Brain microvascular endothelial cell (primary cell): ENCODE measurements around the gene CNTNAP2.

Experiments used
- DNase-seq: peaks from one replicate; pipeline ENCODE4 v3.0.0-alpha.2; 2020
- H3K27ac ChIP-seq: fragments of 250-450 bp; sonication (Bioruptor Pico); 2 replicates; pipeline ENCODE4 v1.5.1; 2020; ENCODE audit warnings: mild to moderate bottlenecking, moderate library complexity
- H3K27me3 ChIP-seq: fragments of 250-450 bp; sonication (Bioruptor Pico); replicated peaks from 2 replicates; pipeline ENCODE4 v1.5.1; 2020; ENCODE audit warnings: mild to moderate bottlenecking
- H3K36me3 ChIP-seq: fragments of 250-450 bp; sonication (Bioruptor Pico); replicated peaks from 2 replicates; pipeline ENCODE4 v1.5.1; 2020; ENCODE audit warnings: mild to moderate bottlenecking
- H3K4me3 ChIP-seq: 2 replicates; pipeline ENCODE4 v1.5.1; 2011; ENCODE audit warnings: low read depth, mild to moderate bottlenecking, control low read depth, low read length, moderate library complexity
- in situ Hi-C: cut with HindIII; loops from 2 replicates; pipeline ENCODE4 v1.10.0; 2017; ENCODE audit warnings: low sequenced_read_pairs, low pct_ligation_motif_present
- TF ChIP-seq, protein P1 (sequence below): IDR thresholded peaks from 2 replicates; pipeline ENCODE4 v1.5.1; 2011; ENCODE audit warnings: low read depth, mild to moderate bottlenecking, moderate library complexity, low read length, control low read depth, inconsistent platforms; ENCODE audit errors: missing control alignments

CNTNAP2 gene

DNA sequence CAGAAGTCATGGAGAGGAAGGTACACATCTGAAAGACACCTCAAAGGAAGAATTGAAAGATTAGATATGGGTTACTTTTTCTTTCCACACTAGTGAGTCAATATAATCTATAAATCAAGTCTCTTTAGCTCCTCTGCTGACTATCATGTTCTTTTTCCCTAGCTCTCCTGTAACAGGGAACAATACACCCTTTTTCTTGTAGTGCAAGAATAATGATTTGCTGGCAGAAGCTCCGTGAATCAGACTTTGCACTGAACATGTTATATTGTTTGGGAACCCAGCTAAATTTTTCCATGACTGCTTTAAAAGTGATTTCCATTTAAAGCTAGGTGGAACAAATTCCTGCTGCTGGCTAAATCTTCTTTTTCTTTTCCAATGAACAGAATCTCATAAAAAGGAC is 1717.4 kb downstream of the CNTNAP2 start:
- Histone ChIP-seq H3K27me3 (no peaks in the 10 kb centered on the region), H3K4me3 (no peak overlapping the region), H3K36me3 (no peaks in the 10 kb centered on the region), H3K27ac (no peak overlapping the region)
- TF ChIP-seq, protein P1, sequence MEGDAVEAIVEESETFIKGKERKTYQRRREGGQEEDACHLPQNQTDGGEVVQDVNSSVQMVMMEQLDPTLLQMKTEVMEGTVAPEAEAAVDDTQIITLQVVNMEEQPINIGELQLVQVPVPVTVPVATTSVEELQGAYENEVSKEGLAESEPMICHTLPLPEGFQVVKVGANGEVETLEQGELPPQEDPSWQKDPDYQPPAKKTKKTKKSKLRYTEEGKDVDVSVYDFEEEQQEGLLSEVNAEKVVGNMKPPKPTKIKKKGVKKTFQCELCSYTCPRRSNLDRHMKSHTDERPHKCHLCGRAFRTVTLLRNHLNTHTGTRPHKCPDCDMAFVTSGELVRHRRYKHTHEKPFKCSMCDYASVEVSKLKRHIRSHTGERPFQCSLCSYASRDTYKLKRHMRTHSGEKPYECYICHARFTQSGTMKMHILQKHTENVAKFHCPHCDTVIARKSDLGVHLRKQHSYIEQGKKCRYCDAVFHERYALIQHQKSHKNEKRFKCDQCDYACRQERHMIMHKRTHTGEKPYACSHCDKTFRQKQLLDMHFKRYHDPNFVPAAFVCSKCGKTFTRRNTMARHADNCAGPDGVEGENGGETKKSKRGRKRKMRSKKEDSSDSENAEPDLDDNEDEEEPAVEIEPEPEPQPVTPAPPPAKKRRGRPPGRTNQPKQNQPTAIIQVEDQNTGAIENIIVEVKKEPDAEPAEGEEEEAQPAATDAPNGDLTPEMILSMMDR: no peak
- DNase-seq: no peak
- in situ Hi-C loops: no loop called here

- no peak overlapping the region for H3K4me3 ChIP-seq
- H3K27me3 ChIP-seq: no peaks in the 10 kb centered on the region
- in situ Hi-C loops: no loop called here
- no peak overlapping the region for H3K27ac ChIP-seq
- TF ChIP-seq, protein P1: no peak
- no peaks in the 10 kb centered on the region for H3K36me3 ChIP-seq
- DNase-seq: no peak
Measured at GRCh38 chr7:147852833-147853232, 1736.2 kb downstream of the CNTNAP2 start.

GRCh38 chr7:147857152-147858140 is 1740.8 kb downstream of the CNTNAP2 start:
- Histone ChIP-seq H3K27ac (no peak overlapping the region), H3K4me3 (no peak overlapping the region), H3K27me3 (no peaks in the 10 kb centered on the region), H3K36me3 (no peaks in the 10 kb centered on the region)
- no peak for DNase-seq
- TF ChIP-seq, protein P1: no peak
- in situ Hi-C loops: no loop called here

- Histone ChIP-seq H3K4me3 (no peak overlapping the region), H3K36me3 (no peaks in the 10 kb centered on the region), H3K27ac (no peak overlapping the region), H3K27me3 (no peaks in the 10 kb centered on the region)
- in situ Hi-C loops: no loop called here
- no peak for DNase-seq
- TF ChIP-seq, protein P1: no peak
Measured at GRCh38 chr7:147858421-147858820, 1741.8 kb downstream of the CNTNAP2 start.

DNA sequence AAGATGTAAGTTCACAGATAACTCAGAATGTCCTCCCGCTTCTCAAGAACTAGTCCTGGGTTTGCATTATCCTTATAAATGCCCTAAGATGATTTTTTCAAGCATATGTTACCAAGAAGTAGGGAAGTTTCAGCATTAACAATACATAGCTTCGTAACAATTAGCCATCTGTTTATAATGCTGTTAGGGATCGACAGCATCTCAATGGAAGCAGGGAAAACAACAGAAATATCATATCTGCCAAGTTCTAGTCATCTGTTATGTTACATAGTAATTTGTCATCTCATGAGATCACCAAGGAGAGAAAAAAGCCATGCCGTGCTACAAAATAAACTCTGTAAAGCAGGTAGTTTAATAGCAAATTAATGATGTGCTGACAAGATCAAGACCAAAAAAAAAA is 1742.4 kb downstream of the CNTNAP2 start:
- in situ Hi-C loops: no loop called here
- no peaks in the 10 kb centered on the region for H3K36me3 ChIP-seq
- H3K27ac ChIP-seq: no peak overlapping the region
- TF ChIP-seq, protein P1: no peak
- H3K4me3 ChIP-seq: no peak overlapping the region
- no peak for DNase-seq
- H3K27me3 ChIP-seq: no peaks in the 10 kb centered on the region
